ENCODE results near the gene DNMT1.

DNA sequence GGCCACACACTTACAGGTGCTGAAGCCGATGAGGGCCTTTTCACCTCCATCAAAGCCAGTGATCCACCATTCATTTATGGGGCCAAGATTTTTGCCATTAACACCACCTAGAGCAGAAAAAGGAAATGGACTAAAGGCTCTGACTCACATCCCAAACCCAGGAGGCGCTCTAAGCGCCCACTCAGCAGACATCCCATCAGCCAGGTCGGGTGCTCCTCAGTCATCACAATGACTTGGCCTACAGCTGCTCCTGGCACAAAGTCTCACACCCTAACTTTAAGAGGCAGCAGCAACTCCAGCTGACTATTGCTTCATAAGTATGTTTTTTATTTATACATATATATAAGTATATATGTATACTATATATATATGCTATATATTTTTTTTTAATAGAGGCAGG lies 38.9 kb downstream of the DNMT1 start:
- TF ChIP-seq, protein P1, sequence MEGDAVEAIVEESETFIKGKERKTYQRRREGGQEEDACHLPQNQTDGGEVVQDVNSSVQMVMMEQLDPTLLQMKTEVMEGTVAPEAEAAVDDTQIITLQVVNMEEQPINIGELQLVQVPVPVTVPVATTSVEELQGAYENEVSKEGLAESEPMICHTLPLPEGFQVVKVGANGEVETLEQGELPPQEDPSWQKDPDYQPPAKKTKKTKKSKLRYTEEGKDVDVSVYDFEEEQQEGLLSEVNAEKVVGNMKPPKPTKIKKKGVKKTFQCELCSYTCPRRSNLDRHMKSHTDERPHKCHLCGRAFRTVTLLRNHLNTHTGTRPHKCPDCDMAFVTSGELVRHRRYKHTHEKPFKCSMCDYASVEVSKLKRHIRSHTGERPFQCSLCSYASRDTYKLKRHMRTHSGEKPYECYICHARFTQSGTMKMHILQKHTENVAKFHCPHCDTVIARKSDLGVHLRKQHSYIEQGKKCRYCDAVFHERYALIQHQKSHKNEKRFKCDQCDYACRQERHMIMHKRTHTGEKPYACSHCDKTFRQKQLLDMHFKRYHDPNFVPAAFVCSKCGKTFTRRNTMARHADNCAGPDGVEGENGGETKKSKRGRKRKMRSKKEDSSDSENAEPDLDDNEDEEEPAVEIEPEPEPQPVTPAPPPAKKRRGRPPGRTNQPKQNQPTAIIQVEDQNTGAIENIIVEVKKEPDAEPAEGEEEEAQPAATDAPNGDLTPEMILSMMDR (IDR thresholded peaks at IDR 0.05): no peak
- TF ChIP-seq EZH2 (IDR thresholded peaks at IDR 0.05; ENCODE audit: borderline replicate concordance, insufficient read depth, low read depth, low read length, poor library complexity, severe bottlenecking): no peak
